ENCODE data around the gene ADAMTS6.

The ADAMTS6 gene

DNA sequence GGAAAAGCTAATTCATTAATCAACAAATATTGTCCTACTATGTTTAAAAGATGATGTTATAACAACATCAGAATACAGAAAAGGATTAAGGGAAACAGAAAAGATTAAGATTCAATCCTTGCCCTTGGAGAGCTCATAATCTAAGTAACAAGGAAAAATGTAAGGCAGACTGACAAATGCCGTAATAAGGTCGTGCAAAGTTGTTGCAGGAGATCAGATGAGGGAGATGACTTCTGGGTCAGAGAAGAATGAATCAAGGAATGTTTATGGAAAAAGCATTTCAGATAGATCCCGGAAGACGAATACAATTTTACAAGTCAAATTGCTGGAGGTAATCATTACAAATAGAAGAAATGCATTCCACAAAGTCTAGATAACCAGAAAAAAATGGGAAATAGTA, 6.4 kb downstream of the ADAMTS6 start:
- no peak for DNase-seq (ENCODE audit: low read depth in 3 of 3, low spot score in 1 of 3)

GRCh38 chr5:65474130-65474711, 7.5 kb downstream of the ADAMTS6 start:
- no peak for DNase-seq (ENCODE audit: low read depth in 3 of 3, low spot score in 1 of 3)

DNA sequence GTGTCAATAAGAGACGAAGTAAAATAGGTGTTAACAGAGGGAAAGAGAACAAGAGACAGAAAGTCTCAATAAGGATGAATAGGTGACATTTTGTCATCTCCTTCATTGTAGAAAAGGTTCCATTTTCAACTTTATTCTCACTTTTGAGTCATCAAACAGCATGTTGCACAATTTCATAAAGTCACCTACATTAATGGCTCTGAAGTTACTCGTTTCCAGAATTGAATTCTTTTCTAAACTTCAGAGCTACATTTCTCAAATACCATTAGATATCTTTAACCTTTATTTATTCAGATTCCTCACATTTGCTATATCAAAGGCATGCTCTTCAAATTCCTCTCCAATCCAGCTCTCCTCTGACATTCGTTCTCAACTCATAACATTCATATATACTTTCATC, 13.1 kb downstream of the ADAMTS6 start:
- no peak for DNase-seq (ENCODE audit: low read depth in 3 of 3, low spot score in 1 of 3)

GRCh38 chr5:65462139-65462705, 19.5 kb downstream of the ADAMTS6 start:
- no peak for DNase-seq (ENCODE audit: low read depth in 3 of 3, low spot score in 1 of 3)

- no peak for DNase-seq (ENCODE audit: low read depth in 3 of 3, low spot score in 1 of 3)
Measured at GRCh38 chr5:65461490-65461889, 20.2 kb downstream of the ADAMTS6 start.

- DNase-seq (ENCODE audit: low read depth in 3 of 3, low spot score in 1 of 3): no peak
Measured at GRCh38 chr5:65459995-65460394, 21.7 kb downstream of the ADAMTS6 start.

DNA sequence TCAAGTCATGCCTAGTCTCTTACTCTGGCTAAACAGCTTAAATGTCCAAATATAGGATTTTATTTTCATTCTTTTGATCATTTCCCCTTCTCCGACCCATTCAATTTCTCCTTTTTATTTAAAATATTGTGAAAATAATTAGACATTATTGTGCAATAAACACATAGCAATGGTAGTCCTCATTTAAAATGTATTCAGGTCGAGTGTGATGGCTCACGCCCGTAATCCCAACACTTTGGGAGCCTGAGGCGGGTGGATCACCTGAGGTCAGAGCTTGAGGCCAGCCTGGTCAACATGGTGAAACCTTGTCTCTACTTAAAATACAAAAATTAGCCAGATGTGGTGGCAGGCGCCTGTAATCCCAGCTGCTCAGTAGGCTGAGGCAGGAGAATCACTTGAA, 26.7 kb downstream of the ADAMTS6 start:
- no peak for DNase-seq (ENCODE audit: low read depth in 3 of 3, low spot score in 1 of 3)

GRCh38 chr5:65451436-65451835, 30.3 kb downstream of the ADAMTS6 start:
- DNase-seq (ENCODE audit: low read depth in 3 of 3, low spot score in 1 of 3): no peak

DNA sequence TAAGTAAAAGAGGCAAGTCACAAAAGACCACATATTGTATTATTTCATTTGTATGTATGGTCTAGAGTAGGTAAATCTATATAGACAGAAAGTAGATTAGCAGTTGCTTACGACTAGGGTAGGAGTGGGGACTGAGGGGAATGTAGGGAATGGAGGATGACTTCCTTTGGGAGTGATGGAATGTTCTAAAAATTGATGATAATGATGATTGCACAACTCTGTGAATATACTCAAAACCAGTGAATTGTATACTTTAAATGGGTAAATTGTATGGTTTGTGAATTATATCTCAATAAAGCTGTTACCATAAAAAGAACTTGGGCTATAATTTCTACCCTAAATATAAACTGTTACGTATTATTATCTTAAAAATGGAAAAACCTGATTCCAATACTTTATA, 35.0 kb downstream of the ADAMTS6 start:
- DNase-seq (ENCODE audit: low read depth in 3 of 3, low spot score in 1 of 3): no peak

DNA sequence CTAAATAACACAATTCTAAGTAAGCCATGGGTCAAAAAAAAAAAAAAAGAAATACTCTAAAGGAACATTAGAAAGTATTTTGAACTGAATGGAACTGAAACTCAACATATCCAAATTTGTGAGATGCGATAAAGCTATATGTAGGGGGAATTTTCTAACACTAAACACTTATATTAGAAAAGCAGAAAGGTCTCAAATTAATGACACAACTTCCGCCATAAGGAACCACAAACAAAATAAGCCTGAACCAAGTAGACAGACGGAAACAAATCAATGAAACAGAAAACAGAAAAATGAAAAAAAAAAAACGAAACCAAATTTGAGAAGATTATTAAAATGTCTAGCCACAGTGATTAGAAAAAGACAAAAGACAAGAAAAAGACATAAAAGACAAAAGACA, 39.9 kb downstream of the ADAMTS6 start:
- DNase-seq (ENCODE audit: low read depth in 3 of 3, low spot score in 1 of 3): no peak

- DNase-seq (ENCODE audit: low read depth in 3 of 3, low spot score in 1 of 3): no peak
Measured at GRCh38 chr5:65440456-65440855, 41.3 kb downstream of the ADAMTS6 start.

DNA sequence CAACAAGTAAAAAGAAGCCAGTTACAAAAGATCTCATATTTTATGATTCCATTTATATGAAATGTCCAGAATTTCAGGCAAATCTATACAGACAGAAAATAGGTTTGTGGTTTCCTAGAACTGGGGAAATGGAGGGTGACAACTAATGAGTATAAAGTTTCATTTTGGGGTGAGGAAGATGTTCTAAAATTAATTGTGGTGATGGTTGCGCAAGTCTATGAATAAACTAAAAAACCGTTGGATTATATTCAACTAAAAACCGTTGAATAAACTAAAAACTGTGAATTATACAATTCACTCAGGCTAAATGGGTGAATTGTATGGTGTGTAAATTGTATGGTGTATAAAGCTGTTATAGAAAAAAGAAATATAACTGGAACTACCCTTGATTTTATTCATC, 47.6 kb downstream of the ADAMTS6 start:
- DNase-seq (ENCODE audit: low read depth in 3 of 3, low spot score in 1 of 3): no peak

DNA sequence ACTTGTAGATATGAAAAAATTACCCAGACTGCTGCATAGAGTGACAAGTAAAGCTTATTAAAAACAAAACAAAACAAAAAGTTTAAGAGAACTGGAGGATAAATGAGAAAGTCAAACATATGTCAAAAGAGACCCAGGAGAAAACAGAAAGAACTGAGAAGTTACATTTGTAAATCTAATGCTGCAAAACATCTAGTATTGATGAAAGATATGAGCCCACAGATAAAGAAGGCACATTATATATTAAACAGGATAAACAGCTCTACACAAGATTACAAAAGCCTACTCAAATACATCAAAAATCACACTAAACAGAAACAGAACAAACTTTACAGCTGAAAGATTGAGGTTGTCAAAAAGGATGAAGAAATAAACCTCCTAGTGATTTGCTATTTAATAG, 55.1 kb downstream of the ADAMTS6 start:
- DNase-seq (ENCODE audit: low read depth in 3 of 3, low spot score in 1 of 3): no peak

DNA sequence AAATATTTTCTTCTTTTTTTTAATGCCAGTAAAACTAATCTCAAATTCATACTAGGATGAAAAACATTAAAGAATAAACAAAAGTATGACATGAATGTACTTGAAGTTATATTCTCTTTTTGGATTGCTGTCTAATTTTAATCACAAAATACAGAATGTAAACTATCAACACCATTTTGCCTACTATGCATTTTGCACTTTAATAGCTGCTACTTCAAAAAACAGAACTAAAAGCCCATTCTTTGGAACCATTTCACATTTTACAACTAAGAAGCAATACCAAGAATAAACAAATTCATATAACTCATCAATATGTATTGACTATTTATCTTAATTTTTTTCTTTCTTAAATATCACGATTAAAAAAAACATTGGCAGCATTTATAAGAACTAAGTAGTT, 58.1 kb downstream of the ADAMTS6 start:
- DNase-seq (ENCODE audit: low read depth in 3 of 3, low spot score in 1 of 3): no peak

- DNase-seq (ENCODE audit: low read depth in 3 of 3, low spot score in 1 of 3): no peak
Measured at GRCh38 chr5:65418661-65419060, 63.1 kb downstream of the ADAMTS6 start.

DNA sequence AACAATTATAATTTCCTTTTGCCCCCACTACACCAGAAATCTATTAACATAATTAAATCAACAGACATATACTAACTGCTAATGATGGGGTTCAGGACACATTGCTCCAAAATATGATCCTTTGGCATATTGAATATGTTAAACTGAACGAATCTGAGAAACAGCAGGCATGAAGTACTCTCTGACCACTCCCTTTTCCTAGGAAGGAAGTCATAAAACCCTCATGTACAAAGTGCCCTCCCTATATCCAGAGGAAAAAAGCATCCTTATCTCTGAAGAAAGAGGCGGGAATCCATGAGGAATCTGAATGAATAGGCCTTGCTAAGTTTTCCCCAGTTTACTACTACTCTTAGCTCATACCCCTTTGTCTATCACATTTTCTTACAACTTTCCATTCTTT, 67.9 kb downstream of the ADAMTS6 start:
- no peak for DNase-seq (ENCODE audit: low read depth in 3 of 3, low spot score in 1 of 3)

GRCh38 chr5:65412842-65413241, 68.9 kb downstream of the ADAMTS6 start:
- DNase-seq (ENCODE audit: low read depth in 3 of 3, low spot score in 1 of 3): no peak

DNA sequence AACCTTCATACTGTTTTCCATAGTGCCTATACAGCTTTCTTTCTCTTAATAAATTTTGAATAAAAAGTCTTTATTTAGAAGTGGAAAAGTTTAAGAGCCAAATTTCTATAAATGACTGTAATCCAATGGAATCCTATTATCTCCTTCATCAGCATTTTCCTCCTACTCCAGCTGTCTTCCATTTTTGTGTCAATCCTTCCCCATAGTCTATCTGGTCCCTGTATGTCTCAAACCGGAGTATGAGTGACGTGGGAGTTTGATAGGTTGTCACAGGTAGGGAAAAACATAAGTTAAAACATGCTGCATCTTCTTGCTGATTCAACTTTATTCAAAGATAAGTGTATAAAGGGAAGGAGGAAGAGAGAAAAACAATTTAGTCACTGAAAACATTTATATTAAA, 70.4 kb downstream of the ADAMTS6 start:
- DNase-seq (ENCODE audit: low read depth in 3 of 3, low spot score in 1 of 3): no peak

DNA sequence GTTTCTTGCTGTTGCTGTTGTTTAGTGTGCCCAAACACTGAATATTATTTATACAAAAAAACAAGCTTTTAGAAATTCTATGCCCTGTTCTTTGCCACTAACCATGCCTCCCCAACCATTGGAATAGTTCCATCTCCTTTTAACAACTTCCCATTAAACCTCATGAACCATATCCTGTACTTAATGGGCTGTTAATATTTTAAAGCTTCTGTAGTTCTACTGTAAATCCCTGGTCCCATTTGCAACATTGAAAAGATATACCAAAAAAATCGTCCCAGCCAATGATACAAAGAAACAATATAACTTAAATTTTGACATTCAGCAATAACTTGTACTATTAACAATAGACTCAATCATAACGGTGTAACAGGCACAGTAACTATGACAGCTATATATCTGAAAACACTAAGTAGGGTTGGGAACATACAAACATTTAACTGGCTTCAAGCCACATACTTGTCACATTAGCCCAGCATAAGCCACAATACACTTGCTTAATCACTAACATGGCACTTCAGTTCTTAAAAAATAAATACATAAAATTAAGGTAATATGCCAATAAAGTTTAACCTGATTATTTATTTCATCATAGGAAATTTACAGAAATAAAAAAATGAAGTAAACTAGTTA, 86.1 kb downstream of the ADAMTS6 start:
- DNase-seq (ENCODE audit: low read depth in 3 of 3, low spot score in 1 of 3): no peak

- no peak for DNase-seq (ENCODE audit: low read depth in 3 of 3, low spot score in 1 of 3)
Measured at GRCh38 chr5:65394087-65394486, 87.6 kb downstream of the ADAMTS6 start.

DNA sequence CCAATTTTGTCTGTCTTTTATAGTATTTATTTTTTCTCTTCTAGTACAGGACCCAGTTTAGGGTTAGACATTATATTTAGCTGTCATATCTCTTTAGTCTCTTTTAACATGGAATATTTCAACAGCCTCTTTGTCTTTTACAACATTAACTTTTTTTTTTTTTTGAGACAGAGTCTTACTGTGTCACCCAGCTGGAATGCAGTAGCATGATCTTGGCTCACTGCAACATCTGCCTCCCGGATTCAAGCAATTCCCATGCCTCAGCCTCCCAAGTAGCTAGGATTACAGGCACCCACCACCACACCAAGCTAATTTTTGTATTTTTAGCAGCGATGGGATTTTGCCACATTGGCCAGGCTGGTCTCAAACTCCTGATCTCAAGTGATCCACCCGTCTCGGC, 90.1 kb downstream of the ADAMTS6 start:
- DNase-seq (ENCODE audit: low read depth in 3 of 3, low spot score in 1 of 3): no peak

DNA sequence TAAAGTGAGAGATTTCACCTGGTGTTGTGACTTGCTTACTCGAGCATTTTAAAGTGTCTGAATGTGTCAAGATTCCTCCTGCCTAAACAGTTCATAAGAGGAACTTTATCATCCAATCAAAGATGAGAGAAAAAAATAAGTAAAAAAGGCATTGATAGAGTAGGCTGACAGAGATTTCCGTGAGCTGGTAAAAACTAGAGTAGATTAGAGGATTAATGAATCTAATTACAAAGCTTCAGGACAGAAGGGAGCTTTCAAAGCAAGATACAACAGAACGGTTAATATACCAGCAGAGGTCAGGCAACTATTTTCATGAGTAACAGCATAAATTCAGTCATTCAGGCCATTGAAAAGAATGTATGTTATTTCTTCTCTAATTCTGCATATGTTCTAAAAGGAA, 91.5 kb downstream of the ADAMTS6 start:
- DNase-seq (ENCODE audit: low read depth in 3 of 3, low spot score in 1 of 3): no peak

DNA sequence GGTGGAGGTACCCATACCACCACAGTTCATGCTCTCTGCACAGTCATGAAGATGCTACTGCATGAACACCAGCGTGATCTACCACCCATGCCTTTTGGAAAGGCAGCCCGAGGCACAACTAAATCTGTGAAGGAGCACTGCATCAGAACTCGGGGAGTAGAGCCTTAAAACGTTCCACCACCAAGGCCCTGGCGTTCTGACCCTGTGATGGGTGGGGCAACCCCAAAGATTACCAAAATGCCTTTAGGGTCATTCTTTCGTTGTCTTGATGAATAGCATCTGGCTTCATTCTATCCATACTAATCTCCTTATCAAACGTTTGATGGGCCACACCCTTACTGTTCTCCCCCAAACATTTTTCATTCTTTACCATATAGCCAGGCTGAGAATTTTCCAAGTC, 97.9 kb downstream of the ADAMTS6 start:
- DNase-seq (ENCODE audit: low read depth in 3 of 3, low spot score in 1 of 3): no peak

Measured in stimulated activated CD4-positive, alpha-beta T cell treated with anti-CD3 and anti-CD28 coated beads, TNF-alpha, amount 100 ng/mL, for 1 hour (primary cell).